Left lobe of liver (tissue), 2 donors: Measurements from ENCODE around the gene ADGRG1. TPM values are rescaled to one million over a fixed set of nuclear protein-coding genes. Genes with fewer than 3 reads are reported as not detected.

Experiments
- ATAC-seq: fragments of 200-7000 bp; cut with Tn5 transposase; one replicate; pipeline ENCODE4 v1.9.1; 2020; ENCODE audit warnings: mild to moderate bottlenecking, moderate library complexity
- DNase-seq: peaks from one replicate; pipeline ENCODE4 v3.0.0-alpha.2; 2020; ENCODE audit warnings: low spot score
- total RNA-seq: library from RNA; stranded (reverse); gene quantifications from one replicate; pipeline ENCODE4 v1.2.1, GENCODE V29; 2021
- donor health status: DM: no; HTN: no; CAD: no; lungs with moderate emphysema.
- donor health status: DM: no; HTN: yes; CAD: no.

ADGRG1 gene
- total RNA-seq, 1 donor from 2014 or later: 5.1 TPM

GRCh38 chr16:57619606-57620334 is 8.7 kb upstream of the ADGRG1 start:
- DNase-seq (no peak), ATAC-seq (peak; percentile 64)

- DNase-seq (no peak), ATAC-seq (peak; percentile 9)
Observed at GRCh38 chr16:57620335-57621231, 7.8 kb upstream of the ADGRG1 start.

- DNase-seq (no peak), ATAC-seq (no peak)
Observed at GRCh38 chr16:57621521-57622271, 6.7 kb upstream of the ADGRG1 start.

- DNase-seq (no peak), ATAC-seq (no peak)
Observed at GRCh38 chr16:57622361-57623250, 5.8 kb upstream of the ADGRG1 start.

- DNase-seq: no peak
- ATAC-seq: no peak
Observed at GRCh38 chr16:57623251-57624043, 5.0 kb upstream of the ADGRG1 start.

- DNase-seq (no peak), ATAC-seq (no peak)
Observed at GRCh38 chr16:57624044-57624688, 4.3 kb upstream of the ADGRG1 start.

GRCh38 chr16:57624806-57625500 is 3.5 kb upstream of the ADGRG1 start:
- no peak for DNase-seq
- no peak for ATAC-seq

- DNase-seq (no peak), ATAC-seq (no peak)
Observed at GRCh38 chr16:57626420-57627170, 1.8 kb upstream of the ADGRG1 start.

GRCh38 chr16:57627184-57627871 is 1.1 kb upstream of the ADGRG1 start:
- ATAC-seq: no peak
- no peak for DNase-seq

- no peak for ATAC-seq
- DNase-seq: no peak
Observed at GRCh38 chr16:57628783-57629293, 408 bp downstream of the ADGRG1 start.

- ATAC-seq: no peak
- DNase-seq: no peak
Observed at GRCh38 chr16:57629516-57630406, 1.3 kb downstream of the ADGRG1 start.

GRCh38 chr16:57630407-57630797 is 2.0 kb downstream of the ADGRG1 start:
- DNase-seq (no peak), ATAC-seq (no peak)

GRCh38 chr16:57630931-57631845 is 2.8 kb downstream of the ADGRG1 start:
- ATAC-seq: no peak
- no peak for DNase-seq

GRCh38 chr16:57632568-57632967 is 4.1 kb downstream of the ADGRG1 start:
- no peak for ATAC-seq

More at GRCh38 chr16:57632568-57632967, 4.1 kb downstream of the ADGRG1 start:
- no peak for DNase-seq
